Upper lobe of right lung (tissue), 1 donor: Measurements from ENCODE around the gene DBX1. TPM values are rescaled to one million over a fixed set of nuclear protein-coding genes. Genes with fewer than 3 reads are reported as not detected.

Source experiments
- ATAC-seq: fragments of 200-7000 bp; cut with Tn5 transposase; one replicate; pipeline ENCODE4 v1.9.1; 2020; ENCODE audit warnings: mild to moderate bottlenecking, moderate library complexity
- DNase-seq: peaks from one replicate; pipeline ENCODE4 v3.0.0-alpha.2; 2020
- H3K27ac ChIP-seq: fragments of 200-600 bp; one replicate; pipeline ENCODE4 v1.8.0; 2022
- H3K27me3 ChIP-seq: fragments of 200-600 bp; one replicate; pipeline ENCODE4 v1.8.0; 2022; ENCODE audit warnings: mild to moderate bottlenecking
- H3K36me3 ChIP-seq: fragments of 200-600 bp; one replicate; pipeline ENCODE4 v1.8.0; 2022
- H3K4me1 ChIP-seq: fragments of 200-600 bp; one replicate; pipeline ENCODE4 v1.8.0; 2022
- H3K4me3 ChIP-seq: fragments of 200-600 bp; one replicate; pipeline ENCODE4 v1.8.0; 2022; ENCODE audit warnings: mild to moderate bottlenecking
- H3K9me3 ChIP-seq: fragments of 200-600 bp; one replicate; pipeline ENCODE4 v1.8.0; 2022
- CTCF ChIP-seq: fragments of 200-600 bp; IDR thresholded peaks from one replicate; pipeline ENCODE4 v1.8.0; 2022; ENCODE audit warnings: antibody characterized with exemption
- intact Hi-C: fragments of 100-400 bp; cut with DNase I; formaldehyde crosslinking; loops from one replicate; pipeline ENCODE4 v1.11.0; 2022
- total RNA-seq: library from RNA; stranded (reverse); fragmentation: NEBNext Ultra II Directional; extraction: Animal tissue kit (Norgen Biotek cat#: 25700); gene quantifications from one replicate; pipeline ENCODE4 v1.2.1, GENCODE V29; 2021
- donor health status: DM: no; HTN: yes; CAD: no; lungs with severe emphysema.

The DBX1 gene
- total RNA-seq, 1 donor from 2014 or later = not detected

- ATAC-seq = no peak
- intact Hi-C loops = no loop called here
Measured at GRCh38 chr11:20111871-20112270, 48.4 kb downstream of the DBX1 start.

GRCh38 chr11:20110908-20111669, 49.2 kb downstream of the DBX1 start:
- intact Hi-C loops = no loop called here
- Histone ChIP-seq H3K27me3 (no peaks in the 10 kb centered on the region), H3K4me3 (no peak overlapping the region), H3K9me3 (no peaks in the 10 kb centered on the region), H3K27ac (no peak overlapping the region), H3K36me3 (peaks cover 27% of the 10 kb centered on the region), H3K4me1 (peaks cover 10% of the 10 kb centered on the region)
- peak; percentile 79 for TF ChIP-seq CTCF
- ATAC-seq = peak; percentile 87
- no peak for DNase-seq

More at GRCh38 chr11:20111871-20112270, 48.4 kb downstream of the DBX1 start:
- peak overlapping the region; percentile 37 for H3K27ac ChIP-seq
- peaks cover 10% of the 10 kb centered on the region for H3K4me1 ChIP-seq
- peaks cover 34% of the 10 kb centered on the region for H3K36me3 ChIP-seq
- TF ChIP-seq CTCF = no peak
- H3K4me3 ChIP-seq = no peak overlapping the region
- H3K9me3 ChIP-seq = no peaks in the 10 kb centered on the region
- H3K27me3 ChIP-seq = no peaks in the 10 kb centered on the region
- no peak for DNase-seq

- H3K9me3 ChIP-seq = no peaks in the 10 kb centered on the region
- no peak overlapping the region for H3K4me3 ChIP-seq
- no peak for TF ChIP-seq CTCF
- no peaks in the 10 kb centered on the region for H3K27me3 ChIP-seq
- intact Hi-C loops = loop anchor here (10.0 kb wide), 1 partner anchor 155 kb away; no protein-coding TSS in a partner anchor
- H3K36me3 ChIP-seq = peaks cover 22% of the 10 kb centered on the region
- H3K27ac ChIP-seq = no peak overlapping the region
- H3K4me1 ChIP-seq = peaks cover 10% of the 10 kb centered on the region
- DNase-seq (no peak), ATAC-seq (no peak)
Measured at GRCh38 chr11:20109731-20110445, 50.4 kb downstream of the DBX1 start.

Other genes starting within 250 kb of the DBX1 start
- gene HTATIP2, start 203.2 kb upstream of the DBX1 start, total RNA-seq = 59.9 TPM
- 10.2 TPM for gene PRMT3, start 227.2 kb upstream of the DBX1 start, total RNA-seq